Lower leg skin (tissue), 4 donors: ENCODE results near the gene ADGRG4. TPM values are rescaled to one million over a fixed set of nuclear protein-coding genes. Genes with fewer than 3 reads are reported as not detected.
"Not testable (repeated sequence)": the region's sequence is repeated elsewhere in the genome, so short reads cannot be mapped to it uniquely, and the experiment has no call there.

Experiments used
- DNase-seq, 2 donors: peaks; one replicate each; pipeline ENCODE4 v3.0.0-alpha.2; 2019; ENCODE audit warnings: low spot score in 2 of 2
- H3K4me3 ChIP-seq: fragments of 200-600 bp; sonication (generic); 2 replicates; pipeline ENCODE4 v1.5.1; 2017; ENCODE audit warnings: mild to moderate bottlenecking, low read depth; ENCODE audit not compliant: poor library complexity, severe bottlenecking
- CTCF ChIP-seq, 3 donors: fragments of 450-650 bp; IDR thresholded peaks; one replicate each; pipeline ENCODE4 v1.5.1; 2016; ENCODE audit warnings: antibody characterized with exemption in 3 of 3, mild to moderate bottlenecking in 3 of 3, moderate library complexity in 2 of 3
- POLR2A ChIP-seq, 2 donors: fragments of 450-650 bp; IDR thresholded peaks; one replicate each; pipeline ENCODE4 v1.6.1; 2016 to 2017; ENCODE audit warnings: antibody characterized with exemption in 2 of 2, mild to moderate bottlenecking in 1 of 2, moderate library complexity in 1 of 2
- whole genome bisulfite sequencing, 2 donors: methylation state at CpG; one replicate each; pipeline ENCODE4 v1.1.5; 2018; 5-methylcytosine and 5-hydroxymethylcytosine counted together
- intact Hi-C: fragments of 100-400 bp; cut with DNase I; formaldehyde crosslinking; loops from one replicate; pipeline ENCODE4 v1.15.0; 2023; ENCODE audit warnings: low total_unique reads
- total RNA-seq, 4 donors: library from RNA; depleted of rRNA; stranded (reverse); fragments of >200 nt; gene quantifications; one replicate each; pipeline ENCODE4 v1.1.0, GENCODE V29; 2016

Gene ADGRG4
- total RNA-seq, 4 donors from 2014 or later, result not detected

- WGBS, 2 donors, result 50 to 70% methylated on average over 1 of the region's 1 CpG
- no peak for DNase-seq
- no peak overlapping the region for H3K4me3 ChIP-seq
- TF ChIP-seq POLR2A (IDR thresholded peaks at IDR 0.05) (no peak), CTCF (IDR thresholded peaks at IDR 0.05) (no peak)
- intact Hi-C loops, result no loop called here
Measured at GRCh38 chrX:136269921-136270320, 30.8 kb upstream of the ADGRG4 start.

GRCh38 chrX:136271300-136271699 lies 29.5 kb upstream of the ADGRG4 start:
- 68 to 73% methylated on average over 1 of the region's 1 CpG for WGBS, 2 donors
- no peak for DNase-seq
- intact Hi-C loops, result no loop called here
- no peak overlapping the region for H3K4me3 ChIP-seq
- TF ChIP-seq CTCF (IDR thresholded peaks at IDR 0.05), result no peak
- no peak for TF ChIP-seq POLR2A (IDR thresholded peaks at IDR 0.05)

- TF ChIP-seq POLR2A (IDR thresholded peaks at IDR 0.05), result no peak
- no peak for TF ChIP-seq CTCF (IDR thresholded peaks at IDR 0.05)
- 45% methylated on average over 1 of the region's 1 CpG for WGBS, 2 donors
- intact Hi-C loops, result no loop called here
- H3K4me3 ChIP-seq, result no peak overlapping the region
- no peak for DNase-seq
Measured at GRCh38 chrX:136272325-136272724, 28.4 kb upstream of the ADGRG4 start.

GRCh38 chrX:136273986-136274385 lies 26.8 kb upstream of the ADGRG4 start:
- 36 to 65% methylated on average over 1 of the region's 1 CpG for WGBS, 2 donors
- intact Hi-C loops, result no loop called here
- TF ChIP-seq POLR2A (IDR thresholded peaks at IDR 0.05), result no peak
- no peak for TF ChIP-seq CTCF (IDR thresholded peaks at IDR 0.05)
- H3K4me3 ChIP-seq, result no peak overlapping the region
- DNase-seq, result no peak

- no peak for TF ChIP-seq CTCF (IDR thresholded peaks at IDR 0.05)
- TF ChIP-seq POLR2A (IDR thresholded peaks at IDR 0.05), result no peak
- intact Hi-C loops, result no loop called here
- no peak overlapping the region for H3K4me3 ChIP-seq
- no peak for DNase-seq
- WGBS, 2 donors, result 63 to 67% methylated on average over 4 of the region's 4 CpGs
Measured at GRCh38 chrX:136275553-136275952, 25.2 kb upstream of the ADGRG4 start.

- DNase-seq, H3K4me3 ChIP-seq, intact Hi-C loops: not testable (repeated sequence)
- WGBS, 2 donors, result 72 to 92% methylated on average over 5 of the region's 5 CpGs
Measured at GRCh38 chrX:136286375-136286774, 14.4 kb upstream of the ADGRG4 start.
